Choroid plexus epithelial cell (primary cell): ENCODE data around the gene RIN3.

Source experiments
- DNase-seq: peaks from one replicate; pipeline ENCODE4 v3.0.0-alpha.2; 2010; ENCODE audit warnings: low read depth
- H3K4me3 ChIP-seq: 2 replicates; pipeline ENCODE4 v1.5.1; 2011; ENCODE audit warnings: low read depth, mild to moderate bottlenecking, control low read depth, low read length, moderate library complexity
- TF ChIP-seq, protein P1 (sequence below): conservative IDR thresholded peaks from 2 replicates; pipeline ENCODE4 v1.5.1; 2011; ENCODE audit warnings: low read depth, mild to moderate bottlenecking, control low read depth, inconsistent platforms, low read length, moderate library complexity

RIN3 gene

DNA sequence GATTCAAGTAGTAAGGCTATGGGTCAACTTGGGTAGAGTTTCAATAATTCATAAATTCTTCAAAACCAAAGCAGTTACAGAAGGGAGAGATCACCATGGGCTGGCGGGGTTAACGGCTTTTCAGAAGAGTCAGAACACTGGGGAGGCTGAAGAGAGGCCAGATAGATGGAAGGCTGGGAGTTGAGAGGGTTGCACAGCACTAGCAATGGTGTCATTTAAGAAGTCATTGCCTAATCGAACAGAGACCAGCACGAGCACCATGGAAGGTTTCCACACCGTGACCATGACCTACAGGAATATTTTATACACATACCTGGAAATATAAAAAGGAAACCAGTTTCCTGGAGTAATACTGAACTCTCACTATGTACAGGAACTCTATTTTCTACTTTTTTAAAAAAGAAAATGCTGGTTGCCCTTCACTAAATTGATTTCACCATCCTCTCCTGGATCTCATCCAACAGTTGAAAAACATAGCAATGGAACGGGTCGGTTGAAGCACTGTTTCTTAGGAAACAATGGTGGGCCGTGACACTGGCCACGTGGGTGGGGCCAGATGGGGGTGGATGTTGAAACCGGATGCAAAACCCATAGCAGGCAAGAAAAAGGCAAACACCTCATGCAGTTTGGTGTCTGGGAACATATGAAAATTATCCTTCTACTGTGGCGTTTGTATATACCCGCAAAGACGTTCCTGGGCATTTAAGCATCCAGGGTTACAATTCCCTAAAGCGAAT, 38.0 kb upstream of the RIN3 start:
- TF ChIP-seq, protein P1, sequence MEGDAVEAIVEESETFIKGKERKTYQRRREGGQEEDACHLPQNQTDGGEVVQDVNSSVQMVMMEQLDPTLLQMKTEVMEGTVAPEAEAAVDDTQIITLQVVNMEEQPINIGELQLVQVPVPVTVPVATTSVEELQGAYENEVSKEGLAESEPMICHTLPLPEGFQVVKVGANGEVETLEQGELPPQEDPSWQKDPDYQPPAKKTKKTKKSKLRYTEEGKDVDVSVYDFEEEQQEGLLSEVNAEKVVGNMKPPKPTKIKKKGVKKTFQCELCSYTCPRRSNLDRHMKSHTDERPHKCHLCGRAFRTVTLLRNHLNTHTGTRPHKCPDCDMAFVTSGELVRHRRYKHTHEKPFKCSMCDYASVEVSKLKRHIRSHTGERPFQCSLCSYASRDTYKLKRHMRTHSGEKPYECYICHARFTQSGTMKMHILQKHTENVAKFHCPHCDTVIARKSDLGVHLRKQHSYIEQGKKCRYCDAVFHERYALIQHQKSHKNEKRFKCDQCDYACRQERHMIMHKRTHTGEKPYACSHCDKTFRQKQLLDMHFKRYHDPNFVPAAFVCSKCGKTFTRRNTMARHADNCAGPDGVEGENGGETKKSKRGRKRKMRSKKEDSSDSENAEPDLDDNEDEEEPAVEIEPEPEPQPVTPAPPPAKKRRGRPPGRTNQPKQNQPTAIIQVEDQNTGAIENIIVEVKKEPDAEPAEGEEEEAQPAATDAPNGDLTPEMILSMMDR = no peak
- peak; percentile 94 for DNase-seq
- H3K4me3 ChIP-seq = no peak overlapping the region

- TF ChIP-seq, protein P1 = no peak
- DNase-seq = no peak
- no peak overlapping the region for H3K4me3 ChIP-seq
Observed at GRCh38 chr14:92480856-92481255, 32.7 kb upstream of the RIN3 start.

DNA sequence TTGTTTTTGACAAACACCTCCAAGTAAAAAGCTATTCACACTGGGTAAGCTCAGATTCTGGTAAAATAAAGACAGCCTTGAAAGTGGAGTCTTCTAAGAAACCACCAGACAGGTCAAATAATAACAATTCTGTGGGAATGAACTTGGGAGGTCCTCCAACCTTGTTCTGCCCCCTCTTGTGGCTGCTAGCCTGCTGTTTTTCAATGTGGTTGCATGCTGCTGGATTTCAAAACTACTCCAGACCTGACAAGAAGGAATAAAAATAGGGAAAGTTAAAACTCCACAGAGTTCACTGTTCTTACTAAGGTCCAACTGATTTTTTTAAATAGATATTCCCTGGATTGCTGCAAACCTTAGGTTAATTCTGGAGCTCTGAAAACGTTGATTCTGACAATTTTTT, 32.2 kb upstream of the RIN3 start:
- TF ChIP-seq, protein P1 = peak; percentile 72
- peak; percentile 84 for DNase-seq

GRCh38 chr14:92481811-92482555, 31.6 kb upstream of the RIN3 start:
- no peak overlapping the region for H3K4me3 ChIP-seq
- TF ChIP-seq, protein P1 = no peak
- DNase-seq = no peak

More for the DNA sequence above, 32.2 kb upstream of the RIN3 start:
- H3K4me3 ChIP-seq = no peak overlapping the region

GRCh38 chr14:92482621-92483319, 30.8 kb upstream of the RIN3 start:
- TF ChIP-seq, protein P1 = no peak
- H3K4me3 ChIP-seq = no peak overlapping the region
- DNase-seq = no peak

GRCh38 chr14:92484132-92484823, 29.3 kb upstream of the RIN3 start:
- TF ChIP-seq, protein P1 = no peak
- DNase-seq = no peak
- H3K4me3 ChIP-seq = no peak overlapping the region
